GM20000 (cell line): ENCODE measurements around the gene FBXO41.

Source experiments
- DNase-seq: peaks from one replicate; pipeline ENCODE4 v3.0.0; 2012; ENCODE audit warnings: low spot score
- CTCF ChIP-seq: IDR thresholded peaks from 2 replicates; pipeline ENCODE4 v1.5.1; 2012; ENCODE audit warnings: mild to moderate bottlenecking, control low read depth; ENCODE audit errors: extremely low read depth, missing control alignments

FBXO41 gene

GRCh38 chr2:73284296-73285158 is at the start of gene FBXO41:
TSS of gene FBXO41 (minus strand) at chr2:73284478. CDS start at chr2:73269630, 14,848 bp downstream.
- no peak for TF ChIP-seq CTCF
- DNase-seq, result peak; percentile 94

- no peak for TF ChIP-seq CTCF
- DNase-seq, result no peak
These were observed 49.8 kb upstream of the FBXO41 start for GRCh38 chr2:73334045-73334444.

- TF ChIP-seq CTCF, result no peak
- no peak for DNase-seq
These were observed 49.3 kb upstream of the FBXO41 start for GRCh38 chr2:73333564-73333963.

GRCh38 chr2:73324126-73324725 is 39.9 kb upstream of the FBXO41 start:
- no peak for TF ChIP-seq CTCF
- DNase-seq, result no peak

GRCh38 chr2:73323551-73323950 is 39.3 kb upstream of the FBXO41 start:
- no peak for DNase-seq
- TF ChIP-seq CTCF, result no peak

GRCh38 chr2:73314441-73314840 is 30.2 kb upstream of the FBXO41 start:
- no peak for TF ChIP-seq CTCF
- no peak for DNase-seq

- no peak for TF ChIP-seq CTCF
- no peak for DNase-seq
These were observed 23.4 kb upstream of the FBXO41 start for GRCh38 chr2:73307720-73308119.
